GM18907 (cell line): ENCODE data around the gene SERPINB5.

Experiments
- ATAC-seq: cut with Tn5 transposase; IDR thresholded peaks from one replicate; pipeline ENCODE4 v1.9.1; 2021; ENCODE audit warnings: mild to moderate bottlenecking, moderate library complexity; ENCODE audit not compliant: unreplicated experiment

SERPINB5 gene

DNA sequence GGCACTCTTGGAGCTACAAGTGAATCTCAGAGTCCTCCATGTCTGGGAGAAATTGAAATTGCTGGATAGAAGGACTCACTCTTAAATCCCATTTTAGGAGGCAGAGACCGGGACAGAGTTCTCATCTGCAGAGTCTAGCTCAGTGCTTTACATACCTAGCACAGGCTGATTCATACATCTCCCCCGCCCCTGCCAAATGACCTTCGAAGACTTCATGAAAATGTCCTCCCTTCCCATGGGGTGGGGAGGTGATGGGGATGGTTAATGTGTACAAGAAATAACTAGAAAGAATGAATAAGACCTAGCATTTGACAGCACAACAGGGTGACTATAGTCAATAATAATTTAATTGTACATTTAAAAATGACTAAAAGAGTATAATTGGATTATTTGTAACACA is 8.2 kb upstream of the SERPINB5 start:
- ATAC-seq: no peak

DNA sequence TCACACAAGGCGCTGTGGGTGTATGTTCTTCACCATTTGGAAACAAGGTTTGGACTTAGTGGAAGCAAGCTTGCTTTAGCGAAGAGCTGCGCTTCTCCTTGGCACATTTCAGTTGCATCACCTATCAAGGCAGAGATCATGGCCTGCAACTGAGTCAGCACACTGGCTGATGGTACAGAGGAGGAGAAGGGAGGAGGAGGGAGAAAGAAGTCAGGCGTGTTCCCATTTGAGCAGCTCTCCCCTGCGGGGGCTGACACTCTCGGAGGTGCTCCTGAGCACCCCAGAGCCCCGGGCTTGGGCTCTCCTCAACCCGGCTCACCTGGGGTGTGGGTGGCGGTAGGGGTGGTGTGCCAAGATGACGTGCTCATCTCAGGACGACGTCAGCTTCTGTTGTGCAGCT is 6.0 kb upstream of the SERPINB5 start:
- no peak for ATAC-seq

DNA sequence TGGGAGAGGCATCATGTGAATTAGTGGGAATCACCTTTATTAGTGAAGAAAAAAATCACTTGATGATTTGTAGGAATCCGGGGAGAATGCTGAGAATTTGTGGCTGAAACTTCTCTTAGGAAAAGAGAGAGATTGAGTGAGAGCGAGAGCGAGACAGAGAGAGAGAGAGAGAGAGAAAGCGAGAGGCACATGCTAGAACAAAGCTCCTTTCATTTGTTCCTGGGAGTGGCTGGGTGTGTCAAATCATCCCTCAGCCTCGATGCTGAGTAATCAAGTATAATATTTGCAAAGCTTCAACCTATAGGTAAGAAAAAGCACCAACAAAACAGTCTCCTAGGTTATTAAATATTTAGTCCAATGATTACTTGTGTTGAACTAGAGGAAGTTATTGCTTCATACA is 4.4 kb upstream of the SERPINB5 start:
- ATAC-seq: no peak

DNA sequence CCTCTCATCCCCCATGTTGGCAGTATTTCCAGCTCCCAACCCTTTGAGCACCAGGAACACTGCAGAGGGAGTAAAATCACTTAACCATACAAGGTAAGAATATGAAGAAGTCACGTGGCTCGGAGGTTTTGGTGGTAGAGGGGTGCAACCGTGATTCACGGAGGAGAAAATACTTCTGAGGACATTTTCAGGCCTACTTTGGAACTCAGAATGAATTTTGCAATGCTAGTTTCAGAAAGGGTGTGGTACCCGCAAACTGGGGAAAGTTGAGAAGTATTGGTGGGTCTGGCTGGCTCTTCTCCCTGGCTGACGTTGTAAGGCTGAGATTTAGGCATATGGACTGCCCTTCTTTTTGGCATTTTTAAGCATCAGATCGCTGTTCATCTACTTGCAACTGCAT is 442 bp downstream of the SERPINB5 start:
- ATAC-seq: no peak

DNA sequence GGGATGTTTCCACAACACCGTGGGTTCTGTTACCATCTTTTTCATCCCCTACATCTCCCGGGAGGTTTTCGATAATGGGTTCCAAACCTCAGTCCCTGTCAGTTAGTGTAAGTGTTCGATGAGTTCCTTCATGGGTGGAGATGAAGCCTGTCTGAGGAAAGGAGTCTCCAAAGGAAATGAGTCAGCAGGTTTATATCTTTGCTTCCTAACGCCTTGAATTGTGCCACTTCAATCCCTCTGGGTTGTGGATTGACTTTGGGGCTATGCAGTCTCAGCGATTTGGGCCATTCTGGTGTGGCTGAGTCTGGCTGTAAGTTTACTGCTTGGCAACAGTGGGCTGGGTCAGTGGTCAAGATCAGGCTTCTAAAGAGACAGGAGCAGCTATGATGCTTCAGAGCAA is 1.2 kb downstream of the SERPINB5 start:
- ATAC-seq: no peak

DNA sequence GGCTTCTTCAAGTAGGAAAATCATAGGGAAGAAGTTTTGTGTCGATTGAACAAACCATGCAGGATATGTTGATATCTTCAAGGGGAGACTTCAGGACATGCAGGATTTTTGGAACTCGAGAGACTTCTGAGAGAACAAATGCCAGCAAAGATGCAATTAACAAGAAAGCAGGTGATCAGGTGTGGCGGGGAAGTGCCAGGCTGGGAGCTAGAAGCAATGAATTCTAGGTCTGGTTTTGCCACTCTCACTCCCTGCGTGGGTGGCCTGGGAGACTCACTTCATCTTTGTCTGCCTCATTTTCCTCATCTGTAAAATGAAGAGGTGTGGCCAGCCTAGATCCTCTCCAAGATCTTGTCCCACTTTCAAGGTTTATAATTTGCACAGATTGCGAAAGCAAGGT is 3.1 kb downstream of the SERPINB5 start:
- no peak for ATAC-seq

DNA sequence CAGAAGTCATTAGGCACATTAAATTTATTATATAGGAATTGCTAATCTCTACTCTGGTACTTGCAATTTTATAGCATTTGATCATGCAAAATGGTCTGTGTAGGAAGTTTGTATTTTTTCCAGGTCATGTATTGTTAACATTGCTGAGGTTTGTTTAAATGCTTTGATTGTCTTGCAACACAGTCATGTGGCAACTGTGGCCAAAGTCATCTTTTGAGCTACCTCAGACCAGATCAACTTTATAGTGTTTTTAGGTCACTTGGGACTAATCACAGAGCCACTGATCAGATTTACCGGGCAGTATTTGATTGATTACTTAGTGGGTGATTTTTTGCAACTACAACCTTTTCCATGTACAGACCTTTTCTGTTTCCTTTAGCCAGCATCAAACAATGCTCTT is 3.7 kb downstream of the SERPINB5 start:
- ATAC-seq: no peak

DNA sequence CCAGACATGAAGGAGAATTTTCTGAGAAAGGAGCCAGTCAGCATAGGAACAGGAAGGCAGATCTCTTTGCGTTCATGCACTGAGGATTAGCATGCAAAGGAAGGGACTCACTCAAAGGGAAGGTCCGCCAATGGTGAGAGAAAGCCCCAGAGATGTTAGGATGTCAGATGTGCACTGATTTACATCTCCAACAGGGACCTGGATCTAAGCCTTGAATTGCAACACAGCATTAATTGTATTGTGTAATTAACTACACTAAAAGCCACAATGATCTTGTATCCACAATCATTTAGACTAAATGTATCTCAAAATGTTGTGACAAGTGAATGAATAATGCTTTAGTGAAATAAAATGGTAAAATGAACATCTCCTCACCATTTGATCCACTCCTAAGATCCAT is 4.2 kb downstream of the SERPINB5 start:
- ATAC-seq: no peak

DNA sequence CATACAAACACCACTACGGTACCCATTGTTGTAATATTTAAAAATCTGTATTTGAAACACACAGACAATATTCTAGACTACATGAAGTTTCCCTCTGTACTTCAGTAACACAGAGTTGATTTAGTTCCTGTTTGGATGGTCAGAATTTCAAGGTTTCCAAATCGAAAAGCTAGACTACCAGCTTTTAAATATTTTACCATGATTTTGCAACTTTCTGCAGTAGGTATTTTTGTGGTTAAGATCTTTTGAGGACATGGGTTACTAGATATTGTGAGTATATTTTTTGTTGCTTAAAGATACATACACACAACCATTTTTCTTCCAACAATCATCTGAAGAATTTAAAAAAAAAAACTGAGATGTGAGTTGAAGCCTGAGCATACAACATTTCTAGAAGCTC is 10.9 kb downstream of the SERPINB5 start:
- no peak for ATAC-seq

DNA sequence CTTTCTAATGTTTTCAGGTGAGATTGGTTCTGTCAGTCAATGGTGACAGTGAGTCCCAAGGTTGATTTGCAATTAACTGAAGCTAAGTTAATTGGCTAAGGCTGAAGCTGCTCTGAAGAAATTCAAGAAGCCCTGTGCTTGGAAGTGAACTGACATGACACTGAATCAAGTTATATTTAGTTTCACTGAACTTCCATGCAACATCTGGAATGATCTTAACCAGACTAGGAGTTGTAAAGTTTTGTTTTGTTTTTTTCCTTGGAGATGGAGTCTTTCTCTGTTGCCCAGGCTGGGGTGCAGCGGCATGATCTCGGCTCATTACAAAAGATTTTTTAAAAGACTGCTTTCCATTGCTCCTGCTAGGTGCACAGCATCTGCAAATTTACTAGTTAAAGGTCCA is 11.4 kb downstream of the SERPINB5 start:
- no peak for ATAC-seq

DNA sequence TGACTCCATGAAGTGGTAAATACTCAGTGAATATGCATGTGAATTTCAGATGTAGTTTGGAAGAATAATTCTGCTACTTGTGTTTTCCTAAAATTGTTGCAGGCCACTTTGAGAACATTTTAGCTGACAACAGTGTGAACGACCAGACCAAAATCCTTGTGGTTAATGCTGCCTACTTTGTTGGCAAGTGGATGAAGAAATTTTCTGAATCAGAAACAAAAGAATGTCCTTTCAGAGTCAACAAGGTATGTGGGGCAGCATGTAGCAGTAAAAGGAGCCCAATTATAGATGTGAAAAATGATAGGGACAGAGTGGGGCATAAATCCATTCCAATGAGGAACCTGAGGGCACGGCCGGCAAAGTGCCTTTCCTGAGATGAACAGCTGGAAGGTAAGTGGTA is 16.1 kb downstream of the SERPINB5 start:
- ATAC-seq: no peak

DNA sequence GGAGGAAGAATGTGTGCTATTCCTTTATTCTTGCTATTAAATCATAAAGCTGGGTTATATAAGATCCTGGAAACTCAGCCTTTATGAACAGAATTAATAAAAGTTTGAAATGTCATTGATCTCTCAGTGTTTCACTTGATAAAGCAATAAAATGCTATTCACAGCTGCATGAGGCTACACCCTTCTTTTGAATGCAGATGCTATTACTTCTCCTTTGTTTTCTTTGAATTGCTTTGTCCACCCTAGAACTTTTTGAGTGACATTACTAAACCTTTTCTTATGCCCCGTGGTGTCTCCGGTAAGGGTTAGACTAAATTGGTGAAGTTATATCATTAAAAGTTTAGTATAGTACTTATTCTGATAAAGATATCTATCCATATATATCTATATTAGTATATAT is 18.9 kb downstream of the SERPINB5 start:
- no peak for ATAC-seq

DNA sequence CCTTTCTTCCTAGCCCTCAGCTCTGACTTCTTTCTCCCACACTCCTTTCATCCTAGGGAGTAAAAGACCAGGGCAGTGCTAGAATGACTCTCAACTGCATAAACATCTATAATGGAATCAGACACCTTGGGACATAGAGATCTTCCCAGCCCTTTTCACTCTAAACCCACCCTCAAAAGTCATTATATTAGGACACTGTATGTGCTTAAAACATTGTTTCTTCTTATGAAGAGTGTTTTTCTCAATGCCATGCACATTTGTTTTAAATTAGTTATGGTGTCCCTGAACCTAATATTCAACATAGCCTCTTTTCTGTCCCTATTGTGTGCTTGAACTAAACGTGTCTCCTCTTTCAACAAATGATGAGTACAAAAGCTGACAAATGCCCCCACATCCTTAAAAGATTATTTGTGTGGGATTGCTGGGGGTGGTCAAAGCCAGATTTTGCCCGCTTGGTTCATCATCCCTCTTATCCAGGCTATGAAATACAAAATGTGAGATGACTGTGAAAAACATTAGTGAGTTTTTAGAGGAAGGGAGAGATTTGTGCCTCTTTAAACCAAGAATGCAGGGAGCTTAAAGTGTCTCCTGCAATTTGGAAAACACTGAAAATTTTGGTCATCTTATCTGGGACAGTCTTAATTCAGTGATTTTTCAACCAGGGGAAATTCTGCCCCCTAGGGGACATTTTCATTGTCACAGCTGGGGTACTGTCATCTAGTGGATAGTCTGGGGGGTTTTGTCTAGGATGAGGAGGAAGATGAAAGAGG is 29.0 kb downstream of the SERPINB5 start:
- ATAC-seq: peak; percentile 65

DNA sequence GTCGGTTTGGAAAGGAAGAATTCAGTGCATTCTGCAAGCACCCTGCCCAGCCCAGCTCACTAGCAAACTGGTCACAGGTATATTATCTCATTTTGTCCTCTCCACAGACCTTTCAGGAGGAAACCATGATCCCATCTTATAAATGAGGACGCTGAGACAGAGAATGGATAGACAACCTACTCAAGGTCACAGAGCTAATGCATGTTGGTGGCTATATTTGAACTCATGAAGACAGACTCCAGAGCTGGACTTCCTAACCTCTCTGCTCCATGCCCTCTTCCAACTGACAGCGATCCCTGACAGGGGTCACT is 29.5 kb downstream of the SERPINB5 start:
- ATAC-seq: no peak

DNA sequence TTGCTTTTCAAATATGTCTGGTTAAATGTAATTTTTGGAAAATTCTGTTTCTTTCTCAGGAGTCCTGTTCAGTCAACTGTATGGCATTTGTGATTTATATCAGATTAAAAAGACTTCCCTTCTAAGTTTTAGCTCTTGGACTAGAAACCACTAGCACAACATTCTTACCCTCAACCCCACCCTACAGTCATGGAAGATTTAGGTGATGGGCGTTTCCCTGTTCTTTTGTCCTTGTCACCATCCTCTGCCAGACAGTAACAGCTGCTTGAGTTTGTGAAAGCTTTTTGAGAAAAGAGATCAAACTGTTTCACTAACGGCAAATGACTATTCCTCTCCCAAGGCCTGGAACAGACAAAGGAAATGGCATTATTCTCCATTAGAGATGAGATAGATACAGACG is 31.8 kb downstream of the SERPINB5 start:
- no peak for ATAC-seq

DNA sequence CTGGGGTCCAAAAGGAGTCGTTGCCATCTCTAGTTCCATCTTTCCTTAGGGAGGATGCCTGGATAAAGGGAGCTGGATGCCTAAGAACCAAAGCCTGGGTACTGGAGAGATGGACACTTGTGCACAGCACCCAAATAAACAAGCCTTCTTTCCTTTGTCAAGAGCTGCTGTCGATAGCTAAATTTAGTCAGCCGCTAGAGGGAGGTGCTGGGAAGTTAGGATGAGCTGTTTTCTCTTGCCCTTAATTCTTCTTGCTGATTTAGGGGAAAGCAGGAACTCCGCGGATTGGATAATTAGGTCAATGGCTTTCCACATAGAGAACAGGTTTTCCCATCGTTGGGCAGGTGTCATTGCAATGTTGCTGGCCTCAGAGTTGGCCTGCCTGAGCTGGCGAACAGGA is 34.5 kb downstream of the SERPINB5 start:
- no peak for ATAC-seq

DNA sequence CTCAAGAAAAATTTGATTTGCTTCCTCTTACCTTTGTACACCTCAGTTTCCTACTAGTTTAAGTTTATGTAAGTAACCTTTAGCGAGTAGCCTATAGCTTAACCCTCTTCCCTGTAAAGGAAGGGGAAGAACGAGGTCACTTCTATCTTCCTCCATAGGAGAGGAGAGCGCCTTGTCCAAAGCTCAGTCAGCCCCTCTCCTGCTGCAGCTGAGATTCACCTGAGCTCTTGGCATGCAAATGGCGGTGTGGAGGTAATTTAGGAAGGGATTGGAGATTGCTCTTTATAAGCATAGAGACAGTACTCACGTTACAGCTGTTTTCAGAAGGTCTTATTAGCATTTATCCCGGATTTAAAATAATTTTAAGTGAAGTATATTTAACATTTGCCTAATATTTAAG is 37.6 kb downstream of the SERPINB5 start:
- ATAC-seq: no peak

DNA sequence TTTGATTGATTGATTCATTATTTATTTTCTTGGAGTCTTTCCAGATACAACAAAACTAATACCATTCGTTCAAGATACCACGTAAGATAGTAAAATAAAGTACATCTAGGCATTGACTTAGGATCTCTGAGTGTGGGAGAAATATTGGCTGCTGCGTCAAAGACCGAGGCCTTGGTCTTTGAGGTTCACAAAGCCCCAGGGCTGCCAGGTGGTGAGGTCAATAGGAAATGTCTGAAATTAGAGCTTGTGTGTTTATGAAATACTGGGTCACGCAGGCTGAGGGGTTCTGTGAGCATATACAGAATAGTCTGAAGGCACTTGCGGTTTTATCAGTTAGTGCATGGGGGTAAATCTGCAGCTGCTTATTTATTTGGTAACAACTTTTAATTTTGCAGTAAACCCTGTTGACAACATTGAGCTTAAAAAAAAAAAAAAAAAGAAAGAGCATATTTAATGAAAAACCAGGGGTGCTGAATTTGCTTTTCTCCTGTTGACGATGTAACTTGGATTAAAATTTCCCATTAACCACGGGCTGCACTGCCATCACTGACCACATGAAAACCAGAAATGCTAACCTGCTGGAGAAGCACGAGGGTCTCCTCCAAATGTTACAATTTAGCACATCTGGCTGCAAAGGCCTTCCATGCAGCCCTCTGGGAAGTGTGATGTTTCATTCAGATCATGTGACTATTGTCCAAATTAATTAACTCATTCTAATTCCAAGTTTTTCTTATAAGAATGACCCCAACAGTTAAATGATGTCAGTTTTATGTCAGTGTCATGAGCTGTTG is 38.3 kb downstream of the SERPINB5 start:
- no peak for ATAC-seq

DNA sequence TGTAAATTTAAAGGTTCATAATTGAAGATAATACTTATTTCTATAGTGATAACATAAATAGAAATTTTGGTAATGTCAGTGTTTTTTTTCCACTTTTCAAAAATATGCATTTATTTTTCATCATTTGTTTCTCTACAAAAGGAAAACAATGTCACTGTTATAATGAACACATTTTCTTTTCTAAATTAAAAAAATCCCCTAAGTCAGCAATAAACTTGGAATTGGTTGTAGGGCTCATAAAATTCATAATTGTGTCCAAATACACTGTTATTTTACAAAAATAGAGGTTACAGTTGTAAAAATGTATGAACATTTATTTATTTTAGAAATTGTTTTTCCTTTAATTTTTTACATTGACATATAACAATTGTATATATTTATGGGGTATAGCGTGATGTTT is 39.0 kb downstream of the SERPINB5 start:
- no peak for ATAC-seq

DNA sequence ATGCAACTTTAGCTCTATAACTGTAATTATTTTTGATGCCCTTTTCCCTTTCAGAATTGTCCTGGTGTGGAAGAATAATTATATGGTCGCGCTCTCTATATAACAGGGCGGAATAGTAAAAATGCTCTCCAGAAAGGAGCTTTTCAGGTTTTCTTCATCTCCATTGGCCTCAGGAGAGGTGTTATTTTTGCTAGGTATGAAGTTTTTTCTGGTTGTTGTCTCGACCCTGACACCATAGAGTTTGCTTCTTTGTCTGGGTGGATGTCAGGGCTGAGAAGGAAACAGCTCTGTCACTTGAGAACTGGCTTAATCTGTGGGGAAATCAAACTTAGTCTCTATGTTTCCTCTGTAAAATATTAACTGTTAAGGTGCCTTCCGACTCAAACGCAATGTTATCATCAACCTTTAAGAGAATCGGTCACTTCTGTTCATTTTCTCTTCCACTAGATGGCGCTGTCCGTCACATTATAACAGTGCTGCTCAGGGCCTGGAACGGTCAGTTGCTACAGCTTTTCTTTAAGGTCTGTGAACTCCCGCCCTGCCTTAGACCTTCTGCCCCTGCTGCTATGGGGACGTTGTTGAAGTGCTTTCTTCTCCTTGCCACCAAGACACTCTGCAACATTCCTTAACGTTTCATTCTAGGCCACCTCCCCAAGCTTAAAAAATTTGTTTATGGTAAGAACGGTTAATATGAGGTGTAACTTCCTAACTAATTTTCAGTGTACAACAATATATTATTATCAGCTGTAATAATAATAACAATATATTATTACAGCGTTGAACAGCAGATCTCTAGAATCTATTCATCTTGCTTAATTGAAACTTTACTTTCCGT is 41.6 kb downstream of the SERPINB5 start:
- peak; percentile 94 for ATAC-seq

DNA sequence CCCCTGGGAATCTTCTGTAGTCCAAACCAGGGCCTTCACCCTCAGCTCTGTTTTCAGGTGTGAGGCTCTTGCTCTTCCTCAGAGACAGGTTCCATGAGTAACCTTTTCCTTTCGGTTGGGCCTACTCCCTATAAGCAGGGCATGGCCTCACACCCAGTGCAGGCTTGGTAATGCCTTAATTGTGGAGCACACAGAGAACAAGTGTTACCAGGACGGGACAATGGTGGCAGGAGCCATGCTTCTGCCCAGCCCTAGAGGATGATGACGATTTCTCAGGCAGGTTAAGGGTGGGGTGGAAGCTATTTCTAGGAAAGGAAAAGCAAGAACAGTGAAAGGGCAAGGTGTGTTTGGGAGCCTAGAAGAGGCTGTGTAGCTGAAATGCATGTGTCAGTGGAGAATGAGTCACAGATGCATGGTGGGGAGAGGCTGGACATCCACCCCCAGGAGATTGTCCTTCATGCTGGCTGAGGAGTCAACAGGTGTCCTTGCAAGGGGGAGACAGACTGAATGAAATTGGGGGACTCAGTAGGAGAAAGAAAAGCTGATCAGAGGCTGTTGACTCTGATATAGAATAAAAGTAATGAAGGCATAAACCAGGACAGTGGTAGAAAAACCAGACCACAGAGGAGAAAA is 43.4 kb downstream of the SERPINB5 start:
- ATAC-seq: no peak
